IMR-90 (cell line): Measurements from ENCODE around the gene CSNK1D. TPM values are rescaled to one million over a fixed set of nuclear protein-coding genes. Genes with fewer than 3 reads are reported as not detected.

ENCODE experiments used
- ATAC-seq: fragments of 200-7000 bp; cut with Tn5 transposase; 2 replicates; pipeline ENCODE4 v1.9.1; 2020; ENCODE audit warnings: low read depth, mild to moderate bottlenecking, moderate library complexity
- BruUV-seq: library from RNA; stranded (reverse); fragments of 400-500 nt; replicated peaks from 2 replicates; lab custom pipeline; 2021; lab: Mats Ljungman, UMichigan
- CTCF ChIA-PET: fragments of 300-600 bp; formaldehyde crosslinking; extraction: SDS; loops from one replicate; lab custom pipeline; 2021; ENCODE audit warnings: antibody characterized with exemption; lab: Yijun Ruan, JAX
- POLR2A ChIA-PET: fragments of 300-600 bp; sonication (Branson Sonifier 250); formaldehyde crosslinking; loops from one replicate; lab custom pipeline; 2022; ENCODE audit warnings: antibody characterized with exemption; ENCODE audit not compliant: unreplicated experiment; lab: Charles Lee
- DNase-seq: peaks from one replicate; pipeline ENCODE4 v3.0.0; 2013
- H2AFZ ChIP-seq: replicated peaks from 2 replicates; pipeline ENCODE3; 2013; ENCODE audit warnings: low read length, mild to moderate bottlenecking; ENCODE audit not compliant: poor library complexity
- H2AK5ac ChIP-seq: 2 replicates; pipeline ENCODE4 v1.6.1; 2013; ENCODE audit warnings: low read depth, low read length, inconsistent platforms
- H2AK9ac ChIP-seq: replicated peaks from 2 replicates; pipeline ENCODE3; 2013; ENCODE audit warnings: mild to moderate bottlenecking, low read depth, low read length, moderate library complexity; ENCODE audit not compliant: poor library complexity
- H2BK120ac ChIP-seq: 2 replicates; pipeline ENCODE4 v1.6.1; 2013; ENCODE audit warnings: low read depth, low read length, inconsistent platforms
- H2BK15ac ChIP-seq: 3 replicates; pipeline ENCODE4 v1.6.1; 2013; ENCODE audit warnings: low read depth, low read length, inconsistent platforms
- H2BK20ac ChIP-seq: 2 replicates; pipeline ENCODE4 v1.6.1; 2013; ENCODE audit warnings: low read depth, mild to moderate bottlenecking, inconsistent platforms, low read length, moderate library complexity
- H2BK5ac ChIP-seq: 2 replicates; pipeline ENCODE4 v1.6.1; 2013; ENCODE audit warnings: mild to moderate bottlenecking, low read depth, low read length, inconsistent platforms; ENCODE audit not compliant: poor library complexity, severe bottlenecking
- H3K14ac ChIP-seq: replicated peaks from 2 replicates; pipeline ENCODE4 v1.6.1; 2013; ENCODE audit warnings: low read depth, low read length, inconsistent platforms
- H3K18ac ChIP-seq: 2 replicates; pipeline ENCODE4 v1.6.1; 2013; ENCODE audit warnings: low read depth, low read length, control low read depth
- H3K23ac ChIP-seq: 2 replicates; pipeline ENCODE4 v1.6.1; 2013; ENCODE audit warnings: low read depth, low read length, inconsistent platforms
- H3K27ac ChIP-seq: 2 replicates; pipeline ENCODE4 v1.5.1; 2013; ENCODE audit warnings: mild to moderate bottlenecking, control low read depth, low read length; ENCODE audit not compliant: insufficient read depth
- H3K27me3 ChIP-seq: 2 replicates; pipeline ENCODE4 v1.6.1; 2013; ENCODE audit warnings: low read length; ENCODE audit not compliant: control insufficient read depth, insufficient read depth
- H3K36me3 ChIP-seq: 2 replicates; pipeline ENCODE4 v1.6.1; 2013; ENCODE audit warnings: low read length, mixed read lengths; ENCODE audit not compliant: control insufficient read depth, insufficient read depth
- H3K4ac ChIP-seq: 2 replicates; pipeline ENCODE4 v1.6.1; 2013; ENCODE audit warnings: low read depth, low read length, inconsistent platforms
- H3K4me1 ChIP-seq: 2 replicates; pipeline ENCODE4 v1.6.1; 2013; ENCODE audit warnings: low read length, mixed read lengths; ENCODE audit not compliant: control insufficient read depth, insufficient read depth
- H3K4me2 ChIP-seq: 2 replicates; pipeline ENCODE4 v1.6.1; 2013; ENCODE audit warnings: low read depth, mild to moderate bottlenecking, control low read depth, low read length, moderate library complexity
- H3K4me3 ChIP-seq: 2 replicates; pipeline ENCODE4 v1.5.1; 2013; ENCODE audit warnings: low read depth, mild to moderate bottlenecking, control low read depth, low read length, moderate library complexity; ENCODE audit not compliant: insufficient read depth
- H3K56ac ChIP-seq: 2 replicates; pipeline ENCODE4 v1.6.1; 2013; ENCODE audit warnings: low read length, inconsistent platforms; ENCODE audit not compliant: insufficient read depth; ENCODE audit errors: extremely low read depth
- H3K79me1 ChIP-seq, 2 experiments: 2 replicates each; pipeline ENCODE4 v1.6.1; 2013; ENCODE audit warnings: low read length in 2 of 2, inconsistent platforms in 1 of 2, low read depth in 1 of 2
- H3K9ac ChIP-seq: 2 replicates; pipeline ENCODE4 v1.6.1; 2013; ENCODE audit warnings: low read depth, low read length, control low read depth
- H3K9me1 ChIP-seq: 2 replicates; pipeline ENCODE4 v1.6.1; 2013; ENCODE audit warnings: low read length, inconsistent platforms; ENCODE audit not compliant: insufficient read depth
- H3K9me3 ChIP-seq: 2 replicates; pipeline ENCODE4 v1.6.1; 2013; ENCODE audit warnings: low read length; ENCODE audit not compliant: control insufficient read depth, insufficient read depth
- H4K20me1 ChIP-seq: 2 replicates; pipeline ENCODE4 v1.6.1; 2013; ENCODE audit warnings: low read length, inconsistent platforms; ENCODE audit not compliant: insufficient read depth
- H4K5ac ChIP-seq: 2 replicates; pipeline ENCODE4 v1.6.1; 2013; ENCODE audit warnings: mild to moderate bottlenecking, low read depth, low read length, control low read depth
- H4K8ac ChIP-seq, 2 experiments: 2 replicates each; pipeline ENCODE4 v1.6.1; 2013; ENCODE audit warnings: low read depth in 2 of 2, low read length in 2 of 2, control low read depth in 1 of 2, inconsistent platforms in 1 of 2
- H4K91ac ChIP-seq: 2 replicates; pipeline ENCODE4 v1.6.1; 2013; ENCODE audit warnings: low read depth, low read length, inconsistent platforms; ENCODE audit not compliant: insufficient read depth
- BHLHE40 ChIP-seq: fragments of 150-350 bp; IDR thresholded peaks from 2 replicates; pipeline ENCODE4 v1.6.1; 2016; ENCODE audit warnings: mild to moderate bottlenecking, low read depth, low read length
- CTCF ChIP-seq: conservative IDR thresholded peaks from 2 replicates; pipeline ENCODE4 v1.5.1; 2012; ENCODE audit warnings: mild to moderate bottlenecking, low read depth, low read length, improper control_type of control experiment
- FOS ChIP-seq: fragments of 150-350 bp; IDR thresholded peaks from 2 replicates; pipeline ENCODE4 v1.6.1; 2016; ENCODE audit warnings: low read depth, low read length
- MAFK ChIP-seq: IDR thresholded peaks from 2 replicates; pipeline ENCODE4 v1.6.1; 2012; ENCODE audit warnings: low read depth, low read length, improper control_type of control experiment
- MAZ ChIP-seq: IDR thresholded peaks from 2 replicates; pipeline ENCODE4 v1.6.1; 2012; ENCODE audit warnings: low read depth, mild to moderate bottlenecking, low read length, improper control_type of control experiment, moderate library complexity, borderline replicate concordance
- MXI1 ChIP-seq: IDR thresholded peaks from 2 replicates; pipeline ENCODE4 v1.6.1; 2012; ENCODE audit warnings: low read depth, mild to moderate bottlenecking, low read length, moderate library complexity, borderline replicate concordance
- NFE2L2 ChIP-seq: fragments of 150-350 bp; IDR thresholded peaks from 2 replicates; pipeline ENCODE4 v1.6.1; 2016; ENCODE audit warnings: low read depth, mild to moderate bottlenecking, low read length
- POLR2A ChIP-seq: IDR thresholded peaks from 2 replicates; pipeline ENCODE4 v1.6.1; 2012; ENCODE audit warnings: mild to moderate bottlenecking, low read depth, low read length
- RCOR1 ChIP-seq: IDR thresholded peaks from 2 replicates; pipeline ENCODE4 v1.6.1; 2012; ENCODE audit warnings: mild to moderate bottlenecking, low read length, improper control_type of control experiment; ENCODE audit not compliant: insufficient replicate concordance
- SMC3 ChIP-seq: fragments of 150-350 bp; IDR thresholded peaks from 2 replicates; pipeline ENCODE4 v1.6.1; 2016; ENCODE audit warnings: low read depth, mild to moderate bottlenecking, antibody characterized with exemption, low read length, moderate library complexity
- USF2 ChIP-seq: fragments of 150-350 bp; IDR thresholded peaks from 2 replicates; pipeline ENCODE4 v1.6.1; 2017; ENCODE audit warnings: mild to moderate bottlenecking, antibody characterized with exemption, low read length, low read depth
- WGBS, 2 experiments: methylation state at CpG; one replicate each; pipeline versions ENCODE4 v1.1.5 to v1.1.7; 2013; ENCODE audit warnings: missing lambda C conversion rate in 2 of 2; ENCODE audit not compliant: insufficient read length in 1 of 2; ENCODE audit errors: extremely low coverage in 2 of 2; 5-methylcytosine and 5-hydroxymethylcytosine counted together
- dilution Hi-C: fragments of 300-500 bp; cut with HindIII; formaldehyde crosslinking; loops from one replicate; pipeline ENCODE4 v1.14.3; 2018; ENCODE audit warnings: low sequenced_read_pairs; ENCODE audit not compliant: unreplicated experiment
- in situ Hi-C: fragments of 300-500 bp; cut with MboI; formaldehyde crosslinking; loops from 3 replicates; pipeline ENCODE4 v1.14.3; 2019; ENCODE audit warnings: low sequenced_read_pairs, inconsistent platforms, mixed read lengths
- intact Hi-C: fragments of 100-400 bp; cut with micrococcal nuclease; formaldehyde crosslinking; loops from 2 replicates; pipeline ENCODE4 v1.10.0; 2022
- polyA plus RNA-seq, 3 experiments: library from polyadenylated mRNA; depleted of rRNA; stranded (reverse); fragments of >200 nt; gene quantifications; 2 replicates each; pipeline ENCODE4 v1.2.3, GENCODE V29; 2012; ENCODE audit warnings: low replicate concordance in 1 of 3
- total RNA-seq: library from RNA; depleted of rRNA; stranded (reverse); fragments of >200 nt; gene quantifications from 2 replicates; pipeline ENCODE4 v1.2.3, GENCODE V29; 2012

CSNK1D gene
- total and polyA plus RNA-seq, 2 of the 4 experiments (the other 2 are of a cell fraction): 47.1 to 186 TPM

GRCh38 chr17:82309656-82310570, 36.4 kb upstream of the CSNK1D start:
- no peak overlapping the region for H3K27ac ChIP-seq

More at GRCh38 chr17:82309656-82310570, 36.4 kb upstream of the CSNK1D start:
- intact Hi-C loops (no loop called here), in situ Hi-C loops (no loop called here), dilution Hi-C loops (no loop called here)
- no peak overlapping the region for H3K9ac ChIP-seq
- ChIA-PET CTCF (no interaction called here), POLR2A (no interaction called here)
- no peak overlapping the region for H3K4ac ChIP-seq
- H3K56ac ChIP-seq: no peak overlapping the region
- no peak for DNase-seq
- no peak overlapping the region for H3K4me3 ChIP-seq
- H3K27me3 ChIP-seq: peaks cover 41% of the 10 kb centered on the region
- H4K5ac ChIP-seq: no peak overlapping the region
- H4K8ac ChIP-seq: no peak overlapping the region
- H2AFZ ChIP-seq: peak overlapping the region; percentile 32
- BruUV-seq: no TSS peak
- H4K91ac ChIP-seq: no peak overlapping the region
- no peak overlapping the region for H3K14ac ChIP-seq
- TF ChIP-seq FOS: no peak
- no peak for TF ChIP-seq BHLHE40
- no peak for TF ChIP-seq POLR2A
- no peak for TF ChIP-seq RCOR1
- no peak for TF ChIP-seq SMC3
- TF ChIP-seq MXI1: no peak
- no peak for TF ChIP-seq NFE2L2
- TF ChIP-seq MAFK: no peak
- no peak for TF ChIP-seq USF2
- TF ChIP-seq MAZ: no peak
- no peak for TF ChIP-seq CTCF
- 0 out of 2 replicates have a peak, but pooled peaks cover 4% of the 10 kb centered on the region for H4K20me1 ChIP-seq
- no peaks in the 10 kb centered on the region for H3K4me1 ChIP-seq
- H2BK120ac ChIP-seq: no peak overlapping the region
- WGBS, 2 experiments: 79% methylated on average over 18 of the region's 27 CpGs; no CpG with 5 or more reads in 1 of the 2 experiments
- ATAC-seq: no peak
- no peaks in the 10 kb centered on the region for H3K79me1 ChIP-seq
- no peak overlapping the region for H2BK15ac ChIP-seq
- no peak overlapping the region for H3K18ac ChIP-seq
- H2BK5ac ChIP-seq: no peak overlapping the region
- no peaks in the 10 kb centered on the region for H3K36me3 ChIP-seq
- no peaks in the 10 kb centered on the region for H3K9me3 ChIP-seq
- no peak overlapping the region for H2AK9ac ChIP-seq
- H2BK20ac ChIP-seq: no peak overlapping the region
- no peaks in the 10 kb centered on the region for H3K9me1 ChIP-seq
- no peak overlapping the region for H3K4me2 ChIP-seq
- no peak overlapping the region for H3K23ac ChIP-seq
- H2AK5ac ChIP-seq: no peak overlapping the region
